Subcutaneous abdominal adipose tissue (tissue), 5 donors: Measurements from ENCODE around the gene USP33.
"Not testable (repeated sequence)": the region's sequence is repeated elsewhere in the genome, so short reads cannot be mapped to it uniquely, and the experiment has no call there.

Experiments used
- H3K27ac ChIP-seq: one replicate; pipeline ENCODE4 v1.7.0; 2013; ENCODE audit warnings: low read depth, mild to moderate bottlenecking, inconsistent platforms, low read length, moderate library complexity
- H3K27me3 ChIP-seq, 5 donors: one replicate each; pipeline ENCODE4 v1.7.0; 2013; ENCODE audit warnings: low read length in 5 of 5, inconsistent platforms in 1 of 5; ENCODE audit not compliant: control insufficient read depth in 5 of 5, insufficient read depth in 4 of 5
- H3K36me3 ChIP-seq, 5 donors: one replicate each; pipeline ENCODE4 v1.7.0; 2013; ENCODE audit warnings: low read length in 5 of 5; ENCODE audit not compliant: control insufficient read depth in 5 of 5, insufficient read depth in 5 of 5
- H3K4me1 ChIP-seq, 5 donors: one replicate each; pipeline ENCODE4 v1.7.0; 2013; ENCODE audit warnings: low read length in 5 of 5, mild to moderate bottlenecking in 3 of 5, moderate library complexity in 1 of 5; ENCODE audit not compliant: control insufficient read depth in 5 of 5, insufficient read depth in 5 of 5
- H3K4me3 ChIP-seq, 5 donors: one replicate each; pipeline ENCODE4 v1.7.0; 2013; ENCODE audit warnings: low read length in 5 of 5, low read depth in 1 of 5
- H3K9ac ChIP-seq, 5 donors: one replicate each; pipeline ENCODE4 v1.7.0; 2013; ENCODE audit warnings: low read length in 5 of 5, mild to moderate bottlenecking in 4 of 5, moderate library complexity in 3 of 5
- H3K9me3 ChIP-seq, 5 donors: one replicate each; pipeline ENCODE4 v1.7.0; 2013; ENCODE audit warnings: low read length in 5 of 5; ENCODE audit not compliant: control insufficient read depth in 5 of 5
- donor health status: healthy.
- donor health status: healthy.
- donor health status: healthy.
- donor health status: healthy.
- donor health status: healthy.

The USP33 gene

DNA sequence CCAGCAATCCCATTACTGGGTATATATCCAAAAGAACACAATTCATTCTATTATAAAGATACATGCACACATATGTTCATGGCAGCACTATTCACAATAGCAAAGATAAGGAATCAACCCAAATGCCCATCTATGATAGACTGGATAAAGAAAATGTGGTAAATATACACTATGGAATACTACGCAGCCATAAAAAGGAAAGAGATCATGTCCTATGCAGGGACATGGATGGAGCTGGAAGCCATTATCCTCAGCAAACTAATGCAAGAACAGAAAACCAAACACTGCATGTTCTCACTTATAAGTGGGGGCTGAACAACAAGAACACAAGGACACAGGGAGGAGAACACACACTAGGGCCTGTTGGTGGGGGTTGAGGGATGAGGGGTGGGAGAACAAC lies 60.0 kb downstream of the USP33 start:
- not testable (repeated sequence) for H3K9me3 ChIP-seq, H3K27me3 ChIP-seq, H3K4me1 ChIP-seq, H3K9ac ChIP-seq, H3K27ac ChIP-seq, H3K4me3 ChIP-seq
- peaks cover 21 to 42% (median 36%) of the 10 kb centered on the region in 5 donors for H3K36me3 ChIP-seq

DNA sequence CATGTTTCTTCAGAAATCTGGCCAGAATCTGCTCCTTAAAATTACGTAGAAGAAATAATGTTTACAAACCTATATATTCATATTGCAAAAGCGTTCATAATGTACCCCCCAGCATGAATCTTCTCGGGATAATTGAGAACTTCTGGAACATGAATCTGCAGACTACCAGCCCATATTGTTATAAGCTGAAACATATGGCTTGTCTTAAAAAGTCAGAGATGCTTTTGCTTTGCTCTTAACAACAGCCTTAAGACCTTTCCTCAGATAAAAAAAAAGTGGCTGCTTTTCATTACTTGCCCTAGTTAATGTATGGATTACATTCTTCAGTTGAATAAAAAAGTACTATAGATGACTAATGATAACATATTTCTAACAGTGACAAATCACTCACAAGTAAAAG lies 62.2 kb downstream of the USP33 start:
- Histone ChIP-seq H3K9me3 (no peaks in the 10 kb centered on the region), H3K27ac (no peak overlapping the region), H3K4me3 (no peak overlapping the region), H3K4me1 (no peaks in the 10 kb centered on the region), H3K9ac (no peak overlapping the region), H3K27me3 (no peaks in the 10 kb centered on the region), H3K36me3 (peaks cover 26 to 56% (median 43%) of the 10 kb centered on the region in 5 donors)

DNA sequence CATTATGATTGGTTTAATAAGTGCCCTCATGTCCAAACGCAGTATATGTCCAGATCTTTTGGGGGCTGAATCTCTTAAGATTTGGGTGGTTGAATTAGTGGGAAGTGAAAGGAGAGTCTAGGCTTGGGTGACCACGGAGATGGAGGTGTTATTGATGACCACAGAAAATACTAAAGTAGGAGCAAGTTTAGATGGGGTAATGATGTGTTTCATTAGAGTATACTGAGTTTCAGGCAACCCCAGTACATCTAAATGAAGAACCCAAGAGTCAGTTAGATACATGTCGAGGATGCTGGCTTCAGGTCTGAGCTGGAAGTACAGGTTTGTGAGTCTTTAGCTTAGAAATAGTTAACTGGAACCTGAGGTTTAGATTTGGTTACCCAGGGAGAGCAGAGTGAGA lies 70.7 kb downstream of the USP33 start:
- Histone ChIP-seq H3K9me3 (no peaks in the 10 kb centered on the region), H3K9ac (no peak overlapping the region), H3K27ac (no peak overlapping the region), H3K4me1 (peaks cover 0 to 14% (median 2%) of the 10 kb centered on the region in 5 donors), H3K36me3 (peaks cover 9 to 30% (median 21%) of the 10 kb centered on the region in 5 donors), H3K4me3 (no peak overlapping the region), H3K27me3 (no peaks in the 10 kb centered on the region)

DNA sequence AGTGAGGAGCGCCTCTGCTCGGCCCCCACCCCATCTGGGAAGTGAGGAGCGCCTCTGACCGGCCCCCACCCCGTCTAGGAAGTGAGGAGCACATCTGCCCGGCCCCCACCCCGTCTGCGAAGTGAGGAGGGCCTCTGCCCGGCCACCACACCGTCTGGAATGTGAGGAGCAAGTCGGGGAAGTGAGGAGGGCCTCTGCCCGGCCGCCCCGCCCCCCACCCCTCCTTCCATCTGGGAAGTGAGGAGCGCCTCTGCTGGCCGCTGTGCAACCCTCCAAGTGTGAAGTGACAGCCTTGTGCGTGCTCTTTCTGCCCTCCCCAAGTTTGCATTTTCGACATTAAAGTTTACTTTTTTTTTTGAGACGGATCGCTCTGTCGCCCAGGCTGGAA lies 72.1 kb downstream of the USP33 start:
- H3K9ac ChIP-seq: no peak overlapping the region
- H3K9me3 ChIP-seq: no peaks in the 10 kb centered on the region
- peaks cover 3 to 18% (median 15%) of the 10 kb centered on the region in 5 donors for H3K36me3 ChIP-seq
- no peak overlapping the region for H3K27ac ChIP-seq
- peak overlapping the region in 3 of 5 donors; percentile 11 to 34 (median 22) for H3K4me3 ChIP-seq
- peaks cover 0 to 18% (median 8%) of the 10 kb centered on the region in 5 donors for H3K4me1 ChIP-seq
- no peaks in the 10 kb centered on the region for H3K27me3 ChIP-seq

DNA sequence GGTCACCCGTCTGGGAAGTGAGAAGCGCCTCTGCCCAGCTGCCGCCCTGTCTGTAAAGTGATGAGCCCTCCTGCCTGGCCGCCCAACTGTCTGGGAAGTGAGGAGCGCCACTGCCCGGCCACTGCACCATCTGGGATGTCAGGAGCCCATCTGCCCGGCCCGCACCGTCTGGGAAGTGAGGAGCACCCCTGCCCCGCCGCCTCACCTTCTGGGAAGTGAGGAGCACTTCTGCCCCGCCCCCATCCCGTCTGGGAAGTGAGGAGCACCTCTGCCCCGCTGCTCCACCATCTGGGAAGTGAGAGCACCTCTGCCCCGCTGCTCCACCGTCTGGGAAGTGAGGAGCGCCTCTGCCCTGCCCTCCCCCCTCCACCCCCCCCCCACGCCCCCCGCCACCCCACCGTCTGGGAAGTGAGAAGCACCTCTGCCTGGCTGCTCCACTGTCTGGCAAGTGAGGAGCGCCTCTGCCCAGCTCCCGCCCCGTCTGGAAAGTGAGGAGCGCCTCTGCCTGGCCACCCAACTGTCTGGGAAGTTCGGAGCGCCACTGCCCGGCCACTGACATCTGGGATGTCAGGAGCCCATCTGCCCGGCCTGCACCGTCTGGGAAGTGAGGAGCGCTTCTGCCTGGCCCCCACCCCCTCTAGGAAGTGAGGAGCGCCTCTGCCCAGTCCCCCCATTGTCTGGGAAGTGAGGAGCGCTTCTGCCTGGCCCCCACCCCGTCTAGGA lies 72.7 kb downstream of the USP33 start:
- Histone ChIP-seq H3K4me3 (no peak overlapping the region), H3K9me3 (no peaks in the 10 kb centered on the region), H3K27ac (no peak overlapping the region)

DNA sequence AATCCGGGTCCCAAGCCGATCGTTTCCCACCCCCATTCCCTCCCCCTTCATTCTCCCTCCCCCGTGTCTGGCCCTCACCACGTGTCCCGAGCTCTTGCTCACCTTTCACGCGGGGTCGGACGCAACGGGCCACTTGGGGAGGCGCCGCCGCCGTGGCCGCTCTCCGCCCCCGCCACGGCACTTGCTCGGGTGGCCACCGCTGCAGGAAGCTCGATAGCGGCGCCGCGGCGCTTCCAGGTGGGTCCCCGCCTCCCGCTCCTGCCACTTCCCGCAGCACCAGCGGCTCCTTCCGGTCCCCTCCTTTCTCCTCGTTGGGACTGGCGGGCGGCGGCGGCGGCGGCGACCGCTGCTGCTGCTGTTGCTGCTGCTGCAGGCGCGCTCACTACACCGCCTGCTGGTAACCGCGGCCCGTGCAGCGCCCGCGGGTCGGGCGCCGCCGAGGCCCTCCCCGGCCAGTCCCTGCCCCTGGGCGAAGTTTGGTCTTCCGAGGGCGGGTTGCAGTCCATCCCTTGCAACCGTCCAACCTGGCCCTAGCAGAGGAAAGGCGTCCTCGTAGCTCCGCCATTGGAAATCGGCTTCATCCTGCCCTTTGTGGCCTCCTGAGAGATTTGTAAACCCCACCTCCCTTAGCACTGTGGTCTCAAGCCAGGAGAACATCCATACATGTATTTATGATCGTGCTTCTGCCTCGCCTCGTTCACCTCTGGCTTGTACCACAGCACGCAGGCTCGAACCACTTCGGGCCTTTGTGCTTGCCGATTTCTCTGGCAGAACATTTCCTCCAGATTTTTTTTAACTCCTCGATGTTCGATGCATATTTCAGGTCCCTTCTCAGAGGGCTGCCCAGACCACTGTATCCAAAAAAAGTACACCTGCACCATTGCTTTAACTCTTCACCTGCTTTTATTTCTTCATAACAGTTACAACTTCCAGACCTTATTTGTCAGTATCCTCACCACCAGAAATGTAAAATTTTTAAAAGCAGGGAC lies 76.2 kb downstream of the USP33 start:
- H3K36me3 ChIP-seq: no peaks in the 10 kb centered on the region
- H3K27ac ChIP-seq: peak overlapping the region; percentile 96
- peaks cover 0 to 41% (median 28%) of the 10 kb centered on the region in 5 donors for H3K4me1 ChIP-seq

More for the DNA sequence above, 72.7 kb downstream of the USP33 start:
- H3K9ac ChIP-seq: peak overlapping the region in 1 of 5 donors; percentile 25
- peaks cover 0 to 15% (median 13%) of the 10 kb centered on the region in 5 donors for H3K36me3 ChIP-seq
- peaks cover 0 to 23% (median 12%) of the 10 kb centered on the region in 5 donors for H3K4me1 ChIP-seq
- no peaks in the 10 kb centered on the region for H3K27me3 ChIP-seq

GRCh38 chr1:77682460-77683159 lies 77.0 kb downstream of the USP33 start, which contains the start of gene ZZZ3:
Gene ZZZ3 (minus strand): TSS chr1:77682658. CDS start chr1:77633354, 49,304 bp downstream.
- no peaks in the 10 kb centered on the region for H3K36me3 ChIP-seq
- peaks cover 0 to 41% (median 29%) of the 10 kb centered on the region in 5 donors for H3K4me1 ChIP-seq
- peak within 1 kb of the TSS; percentile 85 to 97 (median 90) for H3K9ac ChIP-seq
- H3K9me3 ChIP-seq: no peaks in the 10 kb centered on the region
- no peaks in the 10 kb centered on the region for H3K27me3 ChIP-seq
- peak within 1 kb of the TSS; percentile 89 to 99 (median 97) for H3K4me3 ChIP-seq
- H3K27ac ChIP-seq: peak within 1 kb of the TSS; percentile 96

More for the DNA sequence above, 76.2 kb downstream of the USP33 start:
- Histone ChIP-seq H3K9ac (peak overlapping the region; percentile 71 to 95 (median 75)), H3K9me3 (no peaks in the 10 kb centered on the region), H3K27me3 (no peaks in the 10 kb centered on the region), H3K4me3 (peak overlapping the region; percentile 78 to 99 (median 97))

DNA sequence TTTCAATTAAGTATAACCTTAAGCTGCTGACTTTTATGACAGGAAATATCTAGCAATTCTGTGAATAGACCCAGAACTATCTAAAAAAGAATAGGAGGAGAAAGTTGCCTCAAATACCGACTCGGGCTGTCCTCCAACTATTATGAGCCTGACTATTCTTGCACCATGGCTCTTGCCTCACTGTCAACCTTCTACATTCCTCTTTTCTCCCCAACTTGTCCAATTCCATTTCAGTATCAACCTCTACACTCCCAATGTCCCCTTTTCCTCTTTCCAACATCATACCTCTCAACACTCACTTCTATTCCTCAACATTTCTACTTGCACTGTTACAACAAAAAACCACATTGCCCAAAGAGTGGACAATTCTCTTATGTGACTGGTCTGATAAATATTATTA lies 79.5 kb downstream of the USP33 start:
- Histone ChIP-seq H3K9me3 (no peaks in the 10 kb centered on the region), H3K4me3 (peak overlapping the region in 1 of 5 donors; percentile 11), H3K27me3 (no peaks in the 10 kb centered on the region), H3K4me1 (peaks cover 0 to 33% (median 29%) of the 10 kb centered on the region in 5 donors), H3K36me3 (no peaks in the 10 kb centered on the region), H3K9ac (no peak overlapping the region), H3K27ac (no peak overlapping the region)

DNA sequence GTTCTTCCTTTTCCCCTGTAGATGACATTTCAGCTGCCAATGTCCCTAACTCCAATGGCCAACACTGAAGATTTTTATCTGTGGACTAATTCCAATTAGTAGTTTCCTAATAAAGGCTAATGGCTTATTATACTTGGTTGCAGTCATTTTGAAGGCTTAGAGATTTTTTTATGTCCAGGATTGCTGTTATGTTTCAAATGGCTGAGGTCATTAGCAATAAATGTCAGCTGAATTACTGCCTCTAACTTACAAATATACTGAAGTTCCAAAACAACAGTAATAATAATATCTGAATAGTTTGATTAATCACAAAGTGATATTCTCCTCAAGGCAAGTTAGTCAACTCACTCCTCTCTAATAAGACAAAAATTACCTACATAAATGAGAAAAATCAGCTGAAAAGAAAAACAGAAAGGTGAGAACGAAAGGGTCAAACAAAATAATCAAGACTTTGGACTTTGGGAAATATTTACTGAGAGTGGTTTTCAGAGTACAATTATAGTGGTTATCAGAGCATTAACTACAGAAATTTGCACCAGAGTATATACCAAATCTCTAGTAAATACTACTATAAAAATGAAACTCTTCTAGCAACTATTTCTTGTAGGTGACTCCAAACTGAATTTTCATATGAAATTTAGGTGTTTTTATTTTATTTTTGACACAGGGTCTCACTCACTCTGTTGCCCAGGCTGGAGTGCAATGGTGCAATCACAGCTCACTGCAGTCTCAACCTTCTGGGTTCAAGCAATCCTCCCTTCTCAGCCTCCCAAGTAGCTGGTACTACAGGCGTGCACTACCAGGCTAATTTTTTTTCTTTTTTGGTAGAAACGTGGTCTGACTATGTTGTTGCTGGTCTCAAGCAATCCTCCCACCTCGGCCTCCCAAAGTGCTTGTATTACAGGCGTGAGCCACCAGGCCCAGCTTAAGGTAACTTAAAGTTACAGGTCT lies 80.7 kb downstream of the USP33 start:
- Histone ChIP-seq H3K27me3 (no peaks in the 10 kb centered on the region), H3K9me3 (no peaks in the 10 kb centered on the region), H3K27ac (no peak overlapping the region), H3K4me3 (no peak overlapping the region), H3K36me3 (peaks cover 0 to 2% (median 0%) of the 10 kb centered on the region in 5 donors), H3K9ac (no peak overlapping the region), H3K4me1 (peaks cover 0 to 29% (median 28%) of the 10 kb centered on the region in 5 donors)
